Ascending aorta (tissue), 2 donors: ENCODE data around the gene SFMBT1. TPM values are rescaled to one million over a fixed set of nuclear protein-coding genes. Genes with fewer than 3 reads are reported as not detected.

Experiments
- DNase-seq, 2 donors: peaks; one replicate each; pipeline ENCODE4 v3.0.0-alpha.2; 2019; ENCODE audit warnings: low spot score in 2 of 2
- H3K27ac ChIP-seq, 2 donors: fragments of 200-600 bp; sonication (generic); one replicate each; pipeline ENCODE4 v1.5.1; 2016 to 2017; ENCODE audit warnings: mild to moderate bottlenecking in 1 of 2
- H3K27me3 ChIP-seq: fragments of 200-600 bp; sonication (generic); one replicate; pipeline ENCODE4 v1.5.1; 2017
- H3K36me3 ChIP-seq, 2 donors: fragments of 200-600 bp; sonication (generic); one replicate each; pipeline ENCODE4 v1.5.1; 2016
- H3K4me1 ChIP-seq, 2 donors: fragments of 200-600 bp; sonication (generic); one replicate each; pipeline ENCODE4 v1.5.1; 2016 to 2017; ENCODE audit warnings: mild to moderate bottlenecking in 1 of 2
- H3K4me3 ChIP-seq, 2 donors: fragments of 200-600 bp; sonication (generic); one replicate each; pipeline ENCODE4 v1.5.1; 2016 to 2017; ENCODE audit warnings: mild to moderate bottlenecking in 1 of 2
- H3K9me3 ChIP-seq, 2 donors: fragments of 200-600 bp; sonication (generic); one replicate each; pipeline ENCODE4 v1.5.1; 2016
- intact Hi-C: fragments of 100-400 bp; cut with DNase I; formaldehyde crosslinking; loops from one replicate; pipeline ENCODE4 v1.15.1; 2023
- total RNA-seq: library from RNA; depleted of rRNA; stranded (reverse); fragments of >200 nt; gene quantifications from one replicate; pipeline ENCODE4 v1.1.0, GENCODE V29; 2016
- TF ChIP-seq, protein P1 (sequence below), 3 experiments: fragments of 200-600 bp in 2 of 3; fragments of 450-650 bp in 1 of 3; sonication (generic) in 2 of 3; IDR thresholded peaks; one replicate each; pipeline ENCODE4 v1.5.1; 2016 to 2019; ENCODE audit warnings: antibody characterized with exemption in 3 of 3, mild to moderate bottlenecking in 1 of 3, moderate library complexity in 1 of 3

Gene SFMBT1
- total RNA-seq, 1 donor from 2014 or later = 1.4 TPM

DNA sequence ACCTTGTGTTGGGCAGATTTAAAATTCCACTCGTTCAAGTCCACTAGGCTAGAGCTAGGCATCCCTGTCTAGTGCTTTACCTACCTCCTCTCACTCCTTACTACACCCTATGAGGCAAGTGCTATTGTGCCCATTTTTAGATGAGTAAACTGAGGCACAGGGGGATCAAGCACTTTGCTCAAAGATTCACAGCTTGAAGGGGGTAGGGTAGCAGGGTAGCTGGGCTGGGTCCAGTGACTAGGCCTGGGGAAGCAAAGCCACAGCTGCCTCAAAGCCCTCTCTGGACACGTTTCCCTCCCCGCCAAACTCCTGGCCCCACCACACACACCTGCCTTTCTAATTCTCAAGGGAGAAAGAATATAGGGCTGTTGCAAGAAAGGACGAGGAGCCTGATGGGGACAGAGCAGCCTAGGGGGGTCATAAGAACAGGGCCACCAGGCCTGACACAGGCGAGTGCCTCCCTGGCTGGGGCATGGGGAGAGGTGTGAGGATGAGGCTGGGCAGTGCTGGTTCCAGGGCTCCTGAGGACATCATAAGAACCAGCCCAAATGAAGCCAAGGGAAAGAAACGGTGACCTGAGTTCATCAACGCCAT, 34.8 kb upstream of the SFMBT1 start:
- intact Hi-C loops = no loop called here
- Histone ChIP-seq H3K27ac (no peak overlapping the region), H3K9me3 (no peaks in the 10 kb centered on the region), H3K4me1 (no peaks in the 10 kb centered on the region), H3K4me3 (no peak overlapping the region), H3K27me3 (no peaks in the 10 kb centered on the region), H3K36me3 (no peaks in the 10 kb centered on the region)
- DNase-seq = peak in 1 of 2 donors; percentile 54
- TF ChIP-seq, protein P1, sequence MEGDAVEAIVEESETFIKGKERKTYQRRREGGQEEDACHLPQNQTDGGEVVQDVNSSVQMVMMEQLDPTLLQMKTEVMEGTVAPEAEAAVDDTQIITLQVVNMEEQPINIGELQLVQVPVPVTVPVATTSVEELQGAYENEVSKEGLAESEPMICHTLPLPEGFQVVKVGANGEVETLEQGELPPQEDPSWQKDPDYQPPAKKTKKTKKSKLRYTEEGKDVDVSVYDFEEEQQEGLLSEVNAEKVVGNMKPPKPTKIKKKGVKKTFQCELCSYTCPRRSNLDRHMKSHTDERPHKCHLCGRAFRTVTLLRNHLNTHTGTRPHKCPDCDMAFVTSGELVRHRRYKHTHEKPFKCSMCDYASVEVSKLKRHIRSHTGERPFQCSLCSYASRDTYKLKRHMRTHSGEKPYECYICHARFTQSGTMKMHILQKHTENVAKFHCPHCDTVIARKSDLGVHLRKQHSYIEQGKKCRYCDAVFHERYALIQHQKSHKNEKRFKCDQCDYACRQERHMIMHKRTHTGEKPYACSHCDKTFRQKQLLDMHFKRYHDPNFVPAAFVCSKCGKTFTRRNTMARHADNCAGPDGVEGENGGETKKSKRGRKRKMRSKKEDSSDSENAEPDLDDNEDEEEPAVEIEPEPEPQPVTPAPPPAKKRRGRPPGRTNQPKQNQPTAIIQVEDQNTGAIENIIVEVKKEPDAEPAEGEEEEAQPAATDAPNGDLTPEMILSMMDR (IDR thresholded peaks at IDR 0.05) = no peak

DNA sequence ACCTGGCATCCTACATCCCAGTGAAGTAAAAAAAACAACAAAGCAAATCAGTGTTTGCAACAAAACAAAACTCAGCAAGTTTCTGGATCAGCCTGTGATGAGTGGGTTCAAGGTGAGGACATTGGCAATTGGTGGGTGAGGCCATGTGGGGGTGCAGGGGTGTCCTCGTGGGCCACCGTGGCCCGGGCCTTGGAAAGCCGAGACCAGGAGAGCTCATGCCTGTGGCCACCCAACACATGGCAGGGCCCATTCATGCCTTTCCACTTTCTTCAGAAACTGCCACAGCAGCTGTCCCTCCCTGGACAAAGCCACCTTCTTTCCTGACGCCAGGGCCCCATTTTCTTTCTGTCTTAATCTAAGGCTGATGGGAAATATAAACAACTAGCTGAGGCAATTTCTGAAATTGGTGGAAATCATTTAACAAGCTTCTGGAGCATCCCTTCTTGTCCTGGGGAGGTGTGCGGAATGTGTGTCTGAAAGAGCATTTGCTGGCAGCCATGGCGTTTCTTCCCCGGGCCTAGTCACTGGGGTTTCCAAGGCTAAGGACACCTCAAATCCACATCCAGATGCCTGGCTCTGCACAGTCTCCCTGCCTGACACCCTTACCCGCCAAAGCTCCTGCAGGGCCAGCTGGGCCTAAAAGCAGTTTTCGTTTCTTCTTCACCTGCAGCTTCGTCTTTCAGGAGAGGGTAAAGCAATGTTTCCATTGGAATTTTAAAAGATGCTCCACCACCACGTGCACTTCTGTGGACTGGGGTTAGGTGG, 34.1 kb upstream of the SFMBT1 start:
- H3K36me3 ChIP-seq = no peaks in the 10 kb centered on the region
- H3K9me3 ChIP-seq = no peaks in the 10 kb centered on the region
- H3K27ac ChIP-seq = no peak overlapping the region
- H3K4me1 ChIP-seq = no peaks in the 10 kb centered on the region
- intact Hi-C loops = no loop called here
- no peaks in the 10 kb centered on the region for H3K27me3 ChIP-seq
- no peak overlapping the region for H3K4me3 ChIP-seq
- peak in 1 of 2 donors; percentile 52 for DNase-seq
- TF ChIP-seq, protein P1 (IDR thresholded peaks at IDR 0.05) = no peak

DNA sequence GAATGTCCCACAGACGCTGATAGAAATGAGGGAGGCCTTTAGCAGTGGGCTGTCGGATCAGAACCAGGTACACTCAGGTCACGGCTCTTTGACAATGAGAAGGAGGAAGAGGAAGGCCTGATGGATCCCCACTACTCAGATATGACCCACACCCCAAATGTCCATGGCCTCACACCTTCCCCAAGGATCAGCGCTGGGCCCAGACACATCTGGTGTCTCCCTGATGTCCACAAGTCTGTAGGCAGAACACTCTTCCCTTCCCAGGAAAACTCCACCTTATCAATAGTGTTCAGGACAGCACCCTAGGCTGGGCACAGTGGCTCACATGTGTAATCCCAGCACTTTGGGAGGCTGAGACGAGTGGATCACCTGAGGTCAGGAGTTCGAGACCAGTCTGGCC, 33.3 kb upstream of the SFMBT1 start:
- Histone ChIP-seq H3K4me3 (no peak overlapping the region), H3K27me3 (no peaks in the 10 kb centered on the region), H3K36me3 (no peaks in the 10 kb centered on the region), H3K9me3 (no peaks in the 10 kb centered on the region), H3K4me1 (no peaks in the 10 kb centered on the region), H3K27ac (no peak overlapping the region)
- DNase-seq = peak in 1 of 2 donors; percentile 55
- intact Hi-C loops = no loop called here
- TF ChIP-seq, protein P1 (IDR thresholded peaks at IDR 0.05) = no peak

DNA sequence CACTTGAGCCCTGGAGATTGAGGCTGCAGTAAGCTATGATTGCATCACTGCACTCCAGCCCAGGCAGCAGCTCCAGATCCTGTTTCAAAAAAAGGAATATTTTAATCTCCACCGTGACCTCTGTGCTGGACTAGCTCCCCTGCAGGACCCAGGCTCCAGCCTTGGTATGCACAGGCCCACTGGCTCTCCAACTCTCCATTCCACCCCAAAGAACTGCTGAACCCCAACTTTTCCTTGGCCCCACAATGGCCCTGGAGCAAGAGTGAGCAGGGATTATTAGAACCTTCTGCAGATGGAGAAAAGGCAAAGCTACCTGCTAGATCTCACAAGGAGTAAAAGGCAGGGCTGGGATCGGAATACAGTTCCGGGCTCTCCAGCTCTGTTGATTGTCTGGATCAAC, 32.8 kb upstream of the SFMBT1 start:
- H3K4me1 ChIP-seq = no peaks in the 10 kb centered on the region
- TF ChIP-seq, protein P1 (IDR thresholded peaks at IDR 0.05) = no peak
- DNase-seq = no peak
- H3K4me3 ChIP-seq = no peak overlapping the region
- no peaks in the 10 kb centered on the region for H3K9me3 ChIP-seq
- no peak overlapping the region for H3K27ac ChIP-seq
- no peaks in the 10 kb centered on the region for H3K36me3 ChIP-seq
- intact Hi-C loops = no loop called here
- no peaks in the 10 kb centered on the region for H3K27me3 ChIP-seq

DNA sequence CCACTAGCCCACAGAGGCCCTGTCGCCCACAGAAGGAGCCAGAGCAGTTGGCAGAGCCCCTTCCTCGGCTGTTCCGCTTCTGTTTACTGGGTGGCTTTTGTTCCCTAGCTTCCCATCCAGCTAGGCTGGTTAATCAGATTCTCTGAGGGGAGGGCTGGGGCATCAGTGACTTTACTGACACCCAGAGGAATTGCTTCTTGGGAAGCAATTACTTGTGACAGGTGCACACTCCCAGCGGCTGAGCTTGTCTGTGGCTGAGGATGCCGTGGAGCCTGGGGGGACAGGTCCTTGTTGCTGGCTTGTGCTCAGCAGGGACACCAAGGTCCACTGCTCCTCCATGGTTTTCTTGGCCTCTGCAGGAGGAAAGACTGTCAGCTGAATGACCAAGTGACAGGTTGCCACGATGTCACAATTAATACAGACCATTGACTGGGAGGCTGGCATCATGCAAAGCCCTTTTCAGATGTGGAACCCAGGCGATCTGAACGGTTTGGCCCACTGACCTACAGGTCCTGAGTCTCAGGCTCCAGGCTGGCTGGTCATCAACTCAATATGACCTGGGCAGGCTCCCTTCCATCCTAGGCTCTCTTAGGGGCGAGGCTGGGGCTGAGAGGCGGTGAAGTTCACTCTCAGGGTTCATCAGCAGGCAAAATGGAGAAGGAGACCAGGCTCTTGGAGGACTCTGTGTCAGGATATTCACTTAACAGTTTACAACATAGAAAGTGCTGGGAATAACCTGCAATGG, 31.8 kb upstream of the SFMBT1 start:
- no peak overlapping the region for H3K4me3 ChIP-seq
- H3K36me3 ChIP-seq = no peaks in the 10 kb centered on the region
- no peaks in the 10 kb centered on the region for H3K9me3 ChIP-seq
- TF ChIP-seq, protein P1 (IDR thresholded peaks at IDR 0.05) = no peak
- H3K4me1 ChIP-seq = no peaks in the 10 kb centered on the region
- intact Hi-C loops = no loop called here
- H3K27me3 ChIP-seq = no peaks in the 10 kb centered on the region
- DNase-seq = no peak
- H3K27ac ChIP-seq = no peak overlapping the region
